ENCODE measurements around the gene EPHB2. TPM values are rescaled to one million over a fixed set of nuclear protein-coding genes. Genes with fewer than 3 reads are reported as not detected.

The EPHB2 gene
- total RNA-seq, 1 donor from 2014 or later, result 10.7 TPM

DNA sequence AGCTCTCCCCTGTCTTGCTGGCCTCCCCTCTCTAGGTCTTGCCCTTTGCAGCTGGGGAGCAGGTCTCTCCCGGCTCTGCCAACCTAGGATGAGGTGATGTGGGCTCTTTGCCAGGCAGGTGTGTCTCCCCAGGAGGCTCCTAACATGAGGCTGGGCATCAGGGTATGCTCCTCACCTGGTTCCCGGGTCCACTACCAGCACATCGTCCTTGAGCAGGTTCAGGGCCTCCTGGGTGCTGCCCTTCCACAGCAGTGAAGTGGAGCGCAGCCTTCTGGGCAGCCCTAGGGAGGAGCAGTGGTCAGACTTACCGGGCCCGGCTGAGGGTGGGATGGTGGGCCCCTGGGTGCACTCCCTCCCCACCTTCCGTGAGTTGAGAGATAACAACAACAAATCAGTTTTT, 244.5 kb downstream of the EPHB2 start:
- DNase-seq (ENCODE audit: low spot score), result no peak
- H3K4me3 Mint-ChIP-seq (ENCODE audit: unreplicated experiment), result no peak overlapping the region
- H3K27ac Mint-ChIP-seq (ENCODE audit: unreplicated experiment), result no peak overlapping the region
- no peaks in the 10 kb centered on the region for H3K27me3 Mint-ChIP-seq (ENCODE audit: unreplicated experiment)
- H3K4me1 Mint-ChIP-seq (ENCODE audit: unreplicated experiment), result no peaks in the 10 kb centered on the region
- no peaks in the 10 kb centered on the region for H3K36me3 Mint-ChIP-seq (ENCODE audit: low read depth, unreplicated experiment)
- no peaks in the 10 kb centered on the region for H3K9me3 Mint-ChIP-seq (ENCODE audit: unreplicated experiment)
- TF ChIP-seq, protein P1, sequence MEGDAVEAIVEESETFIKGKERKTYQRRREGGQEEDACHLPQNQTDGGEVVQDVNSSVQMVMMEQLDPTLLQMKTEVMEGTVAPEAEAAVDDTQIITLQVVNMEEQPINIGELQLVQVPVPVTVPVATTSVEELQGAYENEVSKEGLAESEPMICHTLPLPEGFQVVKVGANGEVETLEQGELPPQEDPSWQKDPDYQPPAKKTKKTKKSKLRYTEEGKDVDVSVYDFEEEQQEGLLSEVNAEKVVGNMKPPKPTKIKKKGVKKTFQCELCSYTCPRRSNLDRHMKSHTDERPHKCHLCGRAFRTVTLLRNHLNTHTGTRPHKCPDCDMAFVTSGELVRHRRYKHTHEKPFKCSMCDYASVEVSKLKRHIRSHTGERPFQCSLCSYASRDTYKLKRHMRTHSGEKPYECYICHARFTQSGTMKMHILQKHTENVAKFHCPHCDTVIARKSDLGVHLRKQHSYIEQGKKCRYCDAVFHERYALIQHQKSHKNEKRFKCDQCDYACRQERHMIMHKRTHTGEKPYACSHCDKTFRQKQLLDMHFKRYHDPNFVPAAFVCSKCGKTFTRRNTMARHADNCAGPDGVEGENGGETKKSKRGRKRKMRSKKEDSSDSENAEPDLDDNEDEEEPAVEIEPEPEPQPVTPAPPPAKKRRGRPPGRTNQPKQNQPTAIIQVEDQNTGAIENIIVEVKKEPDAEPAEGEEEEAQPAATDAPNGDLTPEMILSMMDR (IDR thresholded peaks at IDR 0.05; ENCODE audit: unreplicated experiment), result no peak

DNA sequence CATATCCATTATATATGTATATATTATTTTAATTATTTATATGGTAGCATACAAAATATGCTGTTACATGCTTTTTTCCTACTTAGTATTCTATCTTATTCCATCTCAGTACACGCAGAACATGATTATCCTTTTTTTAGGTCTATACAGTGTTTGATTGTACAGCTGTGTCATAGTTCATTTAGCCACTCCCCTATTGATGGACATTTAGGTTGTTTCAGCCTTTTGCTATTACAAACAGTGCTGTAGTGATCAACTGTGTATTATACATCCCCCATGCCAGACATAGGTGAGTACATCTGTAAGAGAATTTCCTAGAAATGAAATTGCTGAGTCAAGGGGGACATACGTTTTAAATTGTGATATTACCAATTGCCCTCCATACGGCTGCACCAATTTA, 246.4 kb downstream of the EPHB2 start:
- no peak overlapping the region for H3K4me3 Mint-ChIP-seq (ENCODE audit: unreplicated experiment)
- no peaks in the 10 kb centered on the region for H3K27me3 Mint-ChIP-seq (ENCODE audit: unreplicated experiment)

DNA sequence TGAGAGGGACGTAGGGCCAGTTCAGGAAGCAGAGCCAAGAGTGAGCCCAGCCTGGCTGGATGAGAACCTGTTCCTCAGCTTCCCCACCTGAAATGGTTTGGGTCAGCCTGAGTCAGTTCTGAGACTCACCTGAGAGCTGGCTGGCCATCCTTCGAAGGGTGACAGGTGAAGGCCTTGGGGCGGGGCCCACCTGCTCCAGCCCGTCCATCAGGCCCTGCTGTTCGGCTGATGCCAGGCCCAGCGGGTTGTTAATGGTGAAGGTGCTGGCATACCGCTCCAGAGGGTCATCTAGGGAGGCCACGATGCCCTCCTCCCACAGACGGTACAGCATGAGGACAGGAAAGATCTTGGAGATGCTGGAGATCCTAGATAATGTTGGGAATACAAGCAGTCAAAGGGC, 247.9 kb downstream of the EPHB2 start:
- Mint-ChIP-seq H3K9me3 (ENCODE audit: unreplicated experiment) (no peaks in the 10 kb centered on the region), H3K36me3 (ENCODE audit: low read depth, unreplicated experiment) (no peaks in the 10 kb centered on the region), H3K4me1 (ENCODE audit: unreplicated experiment) (no peaks in the 10 kb centered on the region), H3K4me3 (ENCODE audit: unreplicated experiment) (no peak overlapping the region), H3K27ac (ENCODE audit: unreplicated experiment) (no peak overlapping the region), H3K27me3 (ENCODE audit: unreplicated experiment) (peaks cover 1% of the 10 kb centered on the region)
- TF ChIP-seq, protein P1 (IDR thresholded peaks at IDR 0.05; ENCODE audit: unreplicated experiment), result no peak
- DNase-seq (ENCODE audit: low spot score), result no peak

More for the DNA sequence above, 246.4 kb downstream of the EPHB2 start:
- H3K36me3 Mint-ChIP-seq (ENCODE audit: low read depth, unreplicated experiment), result no peaks in the 10 kb centered on the region
- no peak for DNase-seq (ENCODE audit: low spot score)
- no peaks in the 10 kb centered on the region for H3K9me3 Mint-ChIP-seq (ENCODE audit: unreplicated experiment)
- TF ChIP-seq, protein P1 (IDR thresholded peaks at IDR 0.05; ENCODE audit: unreplicated experiment), result no peak
- H3K27ac Mint-ChIP-seq (ENCODE audit: unreplicated experiment), result no peak overlapping the region
- no peaks in the 10 kb centered on the region for H3K4me1 Mint-ChIP-seq (ENCODE audit: unreplicated experiment)

DNA sequence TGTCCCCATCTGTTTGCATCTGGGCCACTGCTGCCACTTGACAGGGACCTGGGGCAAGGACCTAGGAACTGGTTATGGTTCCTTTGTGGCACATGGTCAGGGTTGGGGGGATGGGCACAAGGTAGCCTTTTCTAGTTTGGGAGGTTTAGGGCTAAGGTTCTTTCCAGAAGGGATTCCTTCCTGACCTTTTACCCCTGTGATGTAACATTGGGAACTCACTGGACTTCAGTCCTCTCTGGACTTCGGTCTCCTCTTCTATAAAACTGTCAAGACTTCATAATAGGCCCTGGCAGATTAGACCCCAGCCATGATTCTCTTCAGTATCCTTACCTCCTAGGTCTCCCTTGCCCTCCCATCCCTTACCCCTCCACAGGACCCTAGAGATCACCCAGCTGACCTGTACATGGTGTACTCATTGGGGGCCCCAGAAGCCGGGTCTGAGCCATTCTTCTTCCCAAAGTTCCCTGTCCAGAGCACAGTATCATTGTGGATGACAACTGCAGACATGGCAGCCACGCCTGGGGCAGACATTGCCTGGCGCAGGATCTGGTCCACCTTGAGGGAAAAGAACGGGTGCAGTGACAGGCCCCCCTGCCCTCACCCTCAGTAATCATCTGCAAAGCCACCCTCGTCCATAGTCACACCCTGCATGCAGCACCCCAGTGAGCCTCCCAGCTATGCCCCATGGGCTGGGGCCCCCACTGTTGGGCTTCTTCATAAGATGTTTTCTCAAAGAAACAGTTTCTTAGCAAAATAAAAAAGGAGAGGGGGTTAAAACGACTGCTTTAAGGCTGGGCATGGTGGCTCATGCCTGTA, 249.1 kb downstream of the EPHB2 start:
- H3K27me3 Mint-ChIP-seq (ENCODE audit: unreplicated experiment), result peaks cover 1% of the 10 kb centered on the region
- no peaks in the 10 kb centered on the region for H3K9me3 Mint-ChIP-seq (ENCODE audit: unreplicated experiment)
- no peak for DNase-seq (ENCODE audit: low spot score)
- no peaks in the 10 kb centered on the region for H3K36me3 Mint-ChIP-seq (ENCODE audit: low read depth, unreplicated experiment)
- no peak overlapping the region for H3K27ac Mint-ChIP-seq (ENCODE audit: unreplicated experiment)
- TF ChIP-seq, protein P1 (IDR thresholded peaks at IDR 0.05; ENCODE audit: unreplicated experiment), result no peak
- H3K4me3 Mint-ChIP-seq (ENCODE audit: unreplicated experiment), result no peak overlapping the region
- no peaks in the 10 kb centered on the region for H3K4me1 Mint-ChIP-seq (ENCODE audit: unreplicated experiment)

DNA sequence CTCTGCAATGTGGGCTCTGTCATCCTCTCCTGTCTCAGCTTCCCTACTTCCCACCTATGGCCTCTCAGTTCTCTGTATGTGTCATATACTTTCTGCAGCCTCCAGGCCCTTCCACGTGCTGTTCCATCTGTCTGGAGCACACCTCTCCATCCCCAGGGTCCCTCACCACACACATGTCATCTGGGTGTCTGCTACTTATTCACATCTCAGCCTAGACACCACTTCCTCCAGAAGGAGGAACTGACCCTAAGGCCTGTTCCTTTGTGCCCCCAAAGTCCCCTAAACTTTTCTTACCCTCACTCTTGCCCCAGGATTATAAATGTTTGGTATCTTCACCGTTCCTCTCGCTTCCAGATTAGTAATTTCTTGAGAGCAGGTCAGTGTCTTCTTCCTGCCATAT, 251.9 kb downstream of the EPHB2 start:
- Mint-ChIP-seq H3K4me3 (ENCODE audit: unreplicated experiment) (no peak overlapping the region), H3K9me3 (ENCODE audit: unreplicated experiment) (peaks cover 5% of the 10 kb centered on the region), H3K4me1 (ENCODE audit: unreplicated experiment) (no peaks in the 10 kb centered on the region), H3K36me3 (ENCODE audit: low read depth, unreplicated experiment) (no peaks in the 10 kb centered on the region), H3K27ac (ENCODE audit: unreplicated experiment) (no peak overlapping the region), H3K27me3 (ENCODE audit: unreplicated experiment) (peaks cover 5% of the 10 kb centered on the region)
- no peak for DNase-seq (ENCODE audit: low spot score)
- TF ChIP-seq, protein P1 (IDR thresholded peaks at IDR 0.05; ENCODE audit: unreplicated experiment), result no peak

All from endothelial cell (in vitro differentiated cells).